ENCODE results near the gene ANKRD7.
A peak's percentile ranks its signal among the peaks of the same experiment; 100 is the strongest.

The ANKRD7 gene

DNA sequence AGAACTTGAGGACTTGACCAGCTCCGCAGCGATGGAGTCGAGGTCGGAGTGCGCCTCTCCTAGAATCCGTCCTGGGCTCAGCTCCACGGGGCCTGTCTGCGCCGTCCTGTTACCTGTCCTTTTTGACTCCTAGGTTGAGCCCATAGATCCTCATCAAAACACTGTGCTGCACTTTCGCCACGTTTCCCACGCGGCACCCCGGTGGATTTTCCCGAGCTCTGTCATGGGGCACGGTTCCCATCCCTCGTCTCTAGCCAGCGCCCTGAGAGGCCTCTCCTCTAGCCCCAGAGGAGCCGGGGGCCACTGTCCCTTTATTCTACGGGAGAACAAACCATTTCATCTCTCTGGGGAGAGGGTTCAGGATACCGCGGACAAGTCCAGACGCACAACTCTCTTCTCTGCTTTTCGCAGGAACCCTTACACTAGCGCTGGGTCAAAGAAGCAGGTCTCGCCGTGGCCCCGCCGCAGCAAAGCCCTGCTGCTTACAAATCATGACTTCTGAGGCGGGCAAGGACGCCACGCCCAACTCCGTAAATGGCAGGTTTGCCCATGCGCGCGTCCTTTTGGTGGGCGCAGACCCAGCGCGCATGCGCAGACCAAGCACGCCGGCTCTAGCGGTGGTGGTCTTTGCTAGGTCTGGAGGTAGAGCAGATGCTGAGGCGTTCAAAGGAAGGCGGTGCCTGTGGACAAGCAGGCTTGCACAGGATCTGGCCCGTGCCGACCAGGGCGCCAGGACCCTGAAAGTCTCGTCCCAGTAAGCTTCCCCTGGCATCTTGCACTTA lies 10.3 kb upstream of the ANKRD7 start:
- TF ChIP-seq, protein P1, sequence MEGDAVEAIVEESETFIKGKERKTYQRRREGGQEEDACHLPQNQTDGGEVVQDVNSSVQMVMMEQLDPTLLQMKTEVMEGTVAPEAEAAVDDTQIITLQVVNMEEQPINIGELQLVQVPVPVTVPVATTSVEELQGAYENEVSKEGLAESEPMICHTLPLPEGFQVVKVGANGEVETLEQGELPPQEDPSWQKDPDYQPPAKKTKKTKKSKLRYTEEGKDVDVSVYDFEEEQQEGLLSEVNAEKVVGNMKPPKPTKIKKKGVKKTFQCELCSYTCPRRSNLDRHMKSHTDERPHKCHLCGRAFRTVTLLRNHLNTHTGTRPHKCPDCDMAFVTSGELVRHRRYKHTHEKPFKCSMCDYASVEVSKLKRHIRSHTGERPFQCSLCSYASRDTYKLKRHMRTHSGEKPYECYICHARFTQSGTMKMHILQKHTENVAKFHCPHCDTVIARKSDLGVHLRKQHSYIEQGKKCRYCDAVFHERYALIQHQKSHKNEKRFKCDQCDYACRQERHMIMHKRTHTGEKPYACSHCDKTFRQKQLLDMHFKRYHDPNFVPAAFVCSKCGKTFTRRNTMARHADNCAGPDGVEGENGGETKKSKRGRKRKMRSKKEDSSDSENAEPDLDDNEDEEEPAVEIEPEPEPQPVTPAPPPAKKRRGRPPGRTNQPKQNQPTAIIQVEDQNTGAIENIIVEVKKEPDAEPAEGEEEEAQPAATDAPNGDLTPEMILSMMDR (IDR thresholded peaks at IDR 0.05; ENCODE audit: control insufficient read depth, insufficient read depth, low read depth, low read length, missing control alignments), result no peak
- H3K4me3 ChIP-seq (ENCODE audit: control insufficient read depth, low read depth, low read length), result peak overlapping the region; percentile 59
- DNase-seq (ENCODE audit: low read depth), result peak; percentile 3

DNA sequence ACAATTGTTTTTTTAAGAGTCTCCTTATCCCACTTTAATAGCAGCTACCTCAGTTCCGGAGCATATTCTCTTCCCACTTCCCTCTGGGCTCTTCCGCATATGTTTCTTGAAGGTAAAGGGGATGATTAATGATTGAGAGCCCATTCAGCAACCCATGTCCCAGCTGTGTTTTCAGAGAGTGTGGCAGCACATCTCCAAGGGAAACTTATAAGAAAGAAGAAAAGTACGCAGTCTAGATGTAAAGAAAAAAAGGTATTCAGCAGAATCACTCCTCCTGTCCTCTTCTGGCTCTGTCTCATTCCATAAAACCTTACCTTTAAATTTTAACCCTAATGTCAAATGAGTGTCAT lies 9.7 kb upstream of the ANKRD7 start:
- TF ChIP-seq, protein P1 (IDR thresholded peaks at IDR 0.05; ENCODE audit: control insufficient read depth, insufficient read depth, low read depth, low read length, missing control alignments), result no peak
- peak overlapping the region; percentile 59 for H3K4me3 ChIP-seq (ENCODE audit: control insufficient read depth, low read depth, low read length)
- no peak for DNase-seq (ENCODE audit: low read depth)

DNA sequence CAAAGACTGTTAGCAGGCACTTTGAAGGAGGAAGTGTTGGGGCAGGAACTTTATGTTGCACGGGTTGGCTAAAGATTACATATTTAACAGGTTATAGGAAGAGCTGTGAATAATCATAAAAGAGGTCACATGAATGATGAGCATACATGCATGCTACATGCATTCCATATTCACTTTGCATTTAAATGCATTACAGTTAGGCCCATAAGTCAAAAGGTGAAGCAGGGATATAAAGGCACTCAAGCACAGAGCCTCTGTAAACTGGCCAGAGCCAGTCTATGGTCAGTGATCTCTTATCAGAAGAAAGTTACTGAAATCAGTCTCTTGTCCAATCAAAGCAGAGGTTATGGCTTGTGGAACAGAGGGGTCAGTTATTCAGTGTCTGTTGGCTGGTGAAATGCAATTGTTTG lies 7.3 kb upstream of the ANKRD7 start:
- no peak overlapping the region for H3K4me3 ChIP-seq (ENCODE audit: control insufficient read depth, low read depth, low read length)
- TF ChIP-seq, protein P1 (IDR thresholded peaks at IDR 0.05; ENCODE audit: control insufficient read depth, insufficient read depth, low read depth, low read length, missing control alignments), result no peak
- no peak for DNase-seq (ENCODE audit: low read depth)

DNA sequence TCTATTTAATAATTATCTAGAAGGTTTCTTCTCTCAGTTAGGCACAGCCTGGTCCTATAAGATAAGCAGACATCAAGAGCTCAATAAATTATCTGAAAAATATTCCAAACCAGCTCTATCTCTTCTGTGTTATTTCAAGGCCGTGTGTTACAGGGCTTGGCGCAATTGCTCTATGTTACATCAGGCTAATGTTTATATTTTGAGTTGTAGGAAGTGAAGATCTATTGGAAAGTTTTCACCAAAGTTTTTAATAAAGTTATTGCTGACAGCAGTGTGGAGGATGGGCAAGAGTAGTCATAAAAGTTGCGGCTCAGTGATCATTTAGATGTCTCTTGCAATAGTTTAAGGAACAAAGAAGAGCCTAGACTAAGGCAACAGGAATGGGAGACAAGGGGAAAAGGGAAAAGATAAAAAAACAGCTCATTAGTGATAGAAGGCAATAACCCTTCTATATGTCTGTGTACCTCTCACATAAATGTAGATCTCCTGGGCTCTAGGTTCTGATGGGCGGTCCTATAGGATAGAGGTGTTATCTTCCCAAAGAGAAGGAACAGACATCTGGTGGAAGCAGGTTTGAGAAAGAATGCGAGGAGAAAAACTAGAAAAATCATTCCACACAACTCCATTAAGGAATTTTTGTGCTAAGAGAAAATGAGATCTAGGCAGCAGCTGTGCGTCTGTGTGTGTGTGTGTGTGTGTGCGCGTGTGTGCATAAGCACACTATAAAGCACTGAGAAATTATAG lies 5.9 kb upstream of the ANKRD7 start:
- DNase-seq (ENCODE audit: low read depth), result no peak
- H3K4me3 ChIP-seq (ENCODE audit: control insufficient read depth, low read depth, low read length), result no peak overlapping the region
- TF ChIP-seq, protein P1 (IDR thresholded peaks at IDR 0.05; ENCODE audit: control insufficient read depth, insufficient read depth, low read depth, low read length, missing control alignments), result no peak

DNA sequence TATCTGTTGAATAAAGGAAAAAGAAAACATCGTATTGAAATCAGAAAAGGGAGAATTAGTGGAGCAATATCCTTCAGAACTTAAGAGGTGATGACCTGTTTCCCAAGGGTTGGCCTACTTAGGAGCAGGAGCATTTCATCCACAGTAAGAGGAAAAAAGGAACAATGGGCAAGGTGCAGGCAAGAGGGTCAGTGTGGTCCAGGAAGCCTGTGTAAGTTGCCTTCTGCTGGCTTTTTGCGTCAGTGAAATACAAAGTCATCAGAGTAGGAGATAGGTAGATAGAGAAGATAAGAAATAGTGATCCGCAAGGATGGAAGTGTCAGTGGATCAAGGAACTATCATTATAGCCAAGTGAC lies 5.4 kb upstream of the ANKRD7 start:
- no peak overlapping the region for H3K4me3 ChIP-seq (ENCODE audit: control insufficient read depth, low read depth, low read length)
- TF ChIP-seq, protein P1 (IDR thresholded peaks at IDR 0.05; ENCODE audit: control insufficient read depth, insufficient read depth, low read depth, low read length, missing control alignments), result no peak
- DNase-seq (ENCODE audit: low read depth), result no peak

DNA sequence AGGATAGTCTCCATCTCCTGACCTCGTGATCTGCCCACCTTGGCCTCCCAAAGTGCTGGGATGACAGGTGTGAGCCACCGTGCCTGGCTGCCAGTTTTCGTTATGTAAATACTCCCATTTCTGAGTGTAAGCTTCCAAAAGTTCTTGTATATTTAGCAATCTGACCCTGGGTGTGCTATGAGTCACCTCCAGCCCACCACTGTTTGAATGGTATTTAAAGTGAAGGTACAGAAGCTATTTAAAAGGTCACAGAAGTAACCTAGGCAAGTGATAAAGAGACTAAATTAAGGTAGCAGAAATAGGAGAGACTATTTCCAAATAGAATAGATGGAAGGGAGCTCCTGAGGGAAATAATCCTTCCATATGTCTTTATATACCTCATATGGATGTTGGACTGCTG lies 3.9 kb upstream of the ANKRD7 start:
- no peak overlapping the region for H3K4me3 ChIP-seq (ENCODE audit: control insufficient read depth, low read depth, low read length)
- TF ChIP-seq, protein P1 (IDR thresholded peaks at IDR 0.05; ENCODE audit: control insufficient read depth, insufficient read depth, low read depth, low read length, missing control alignments), result no peak
- DNase-seq (ENCODE audit: low read depth), result no peak
